HPDE6-E6E7 (cell line): Measurements from ENCODE around the gene CLDN10.
"Not testable (repeated sequence)": the region's sequence is repeated elsewhere in the genome, so short reads cannot be mapped to it uniquely, and the experiment has no call there.

Source experiments
- DNase-seq: peaks from one replicate; pipeline ENCODE4 v3.0.0; 2011; ENCODE audit warnings: missing footprints; ENCODE audit errors: extremely low spot score

CLDN10 gene

GRCh38 chr13:95541308-95541707 lies 11.2 kb upstream of the CLDN10 start:
- DNase-seq = no peak

DNA sequence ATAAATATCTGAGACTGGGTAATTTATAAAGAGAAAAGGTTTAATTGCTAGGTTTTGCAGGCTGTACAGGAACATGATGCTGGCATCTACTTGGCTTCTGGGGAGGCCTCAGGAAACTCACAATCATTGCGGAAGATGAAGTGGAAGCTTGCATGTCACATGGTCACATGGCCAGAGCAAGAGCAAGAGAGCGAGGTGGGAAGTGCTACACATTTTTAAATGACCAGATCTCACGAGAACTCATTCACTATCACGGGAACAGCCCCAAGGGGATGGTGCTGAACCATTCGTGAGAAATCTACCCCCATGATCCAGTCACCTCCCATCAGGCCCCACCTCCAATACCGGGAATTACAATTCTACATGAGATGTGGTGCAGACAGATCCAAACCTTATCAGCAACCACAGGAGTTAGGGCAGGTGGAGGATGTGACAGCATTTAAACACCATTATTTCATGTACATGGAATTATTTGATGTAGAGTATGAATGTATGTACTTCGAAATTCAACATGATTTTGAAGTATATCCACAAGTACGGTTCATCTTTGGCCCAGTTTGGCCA lies 10.5 kb upstream of the CLDN10 start:
- DNase-seq = no peak

DNA sequence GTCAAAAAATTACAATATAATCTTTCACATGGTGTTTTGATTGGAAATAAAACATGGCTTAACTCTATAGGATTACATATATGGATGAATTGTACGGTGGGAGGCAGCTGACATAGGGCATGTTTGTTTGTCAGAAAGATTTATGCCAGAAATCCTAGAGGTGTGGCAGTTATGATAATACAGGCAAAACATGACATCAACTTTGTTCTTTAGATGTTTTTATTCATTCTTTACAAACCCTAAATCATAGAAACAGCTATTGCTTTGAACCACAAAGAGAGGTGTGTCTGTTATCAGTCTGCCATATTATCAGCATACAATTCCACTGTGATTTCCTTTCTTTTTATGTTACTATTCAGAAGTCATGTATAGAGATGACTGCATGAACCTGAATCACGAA lies 8.2 kb upstream of the CLDN10 start:
- DNase-seq = no peak

DNA sequence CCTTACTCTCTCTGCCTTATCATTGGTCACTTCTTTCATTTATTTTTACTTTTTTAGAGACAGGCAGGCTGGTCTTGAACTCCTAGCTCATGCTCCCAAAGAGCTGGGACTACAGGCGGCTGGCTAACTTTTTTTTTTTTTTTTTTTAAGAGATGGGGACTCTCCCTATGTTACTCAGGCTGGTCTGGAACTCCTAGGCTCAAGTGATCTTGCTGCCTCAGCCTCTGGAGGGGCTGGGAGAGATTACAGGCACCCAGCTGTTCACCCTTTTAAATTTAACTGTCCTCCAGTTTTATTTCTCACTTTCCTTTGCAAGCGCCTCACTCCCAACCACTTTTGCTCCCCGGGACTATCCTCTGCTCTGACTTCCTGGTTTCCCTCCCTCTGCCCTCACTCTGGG lies 5.6 kb upstream of the CLDN10 start:
- no peak for DNase-seq

DNA sequence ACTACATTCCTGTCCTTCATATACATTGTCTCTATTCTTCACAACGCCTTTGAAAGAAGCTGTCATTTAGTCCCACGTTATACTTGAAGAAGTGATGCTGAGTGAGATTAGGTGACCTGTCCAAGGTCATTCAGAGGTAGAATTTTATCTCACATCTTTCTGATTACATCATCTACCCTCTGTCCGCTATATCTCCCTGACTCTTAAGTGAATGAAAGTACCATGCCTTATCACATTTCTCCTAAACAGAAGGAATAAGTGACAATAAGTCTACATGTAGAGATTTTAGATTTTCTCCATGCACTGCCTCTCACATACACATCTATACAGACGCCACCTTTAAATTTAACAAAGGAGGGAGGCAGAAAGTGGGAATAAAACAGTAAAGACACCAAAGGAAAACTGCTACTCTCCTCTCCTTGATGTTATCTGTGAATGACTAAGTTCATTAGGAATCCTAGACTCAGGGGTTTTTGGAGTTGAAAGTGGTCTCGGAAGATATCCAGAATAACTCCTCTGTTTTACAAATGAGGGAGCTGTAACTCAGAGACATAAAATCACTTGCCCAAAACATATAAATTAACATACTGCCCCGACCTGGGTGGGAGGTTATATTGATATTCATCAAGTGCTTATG lies 4.9 kb upstream of the CLDN10 start:
- no peak for DNase-seq

DNA sequence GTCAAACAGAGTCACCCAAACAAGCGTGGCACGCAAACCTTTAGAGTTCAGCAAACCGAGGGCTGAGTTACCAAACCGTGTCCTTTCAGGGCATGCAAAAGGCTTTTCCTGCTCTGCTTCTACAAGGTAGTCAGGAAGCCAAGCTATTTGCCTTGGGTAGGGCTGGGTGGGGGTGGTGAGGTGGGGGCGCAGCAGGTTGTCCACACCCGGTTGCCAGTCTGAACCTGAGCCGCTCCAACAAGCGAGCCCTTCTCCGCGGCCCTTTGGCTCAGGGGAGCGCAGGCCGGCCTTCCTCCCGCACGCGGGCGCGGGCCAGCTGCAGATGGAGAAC lies 347 bp upstream of the CLDN10 start:
- DNase-seq = no peak

DNA sequence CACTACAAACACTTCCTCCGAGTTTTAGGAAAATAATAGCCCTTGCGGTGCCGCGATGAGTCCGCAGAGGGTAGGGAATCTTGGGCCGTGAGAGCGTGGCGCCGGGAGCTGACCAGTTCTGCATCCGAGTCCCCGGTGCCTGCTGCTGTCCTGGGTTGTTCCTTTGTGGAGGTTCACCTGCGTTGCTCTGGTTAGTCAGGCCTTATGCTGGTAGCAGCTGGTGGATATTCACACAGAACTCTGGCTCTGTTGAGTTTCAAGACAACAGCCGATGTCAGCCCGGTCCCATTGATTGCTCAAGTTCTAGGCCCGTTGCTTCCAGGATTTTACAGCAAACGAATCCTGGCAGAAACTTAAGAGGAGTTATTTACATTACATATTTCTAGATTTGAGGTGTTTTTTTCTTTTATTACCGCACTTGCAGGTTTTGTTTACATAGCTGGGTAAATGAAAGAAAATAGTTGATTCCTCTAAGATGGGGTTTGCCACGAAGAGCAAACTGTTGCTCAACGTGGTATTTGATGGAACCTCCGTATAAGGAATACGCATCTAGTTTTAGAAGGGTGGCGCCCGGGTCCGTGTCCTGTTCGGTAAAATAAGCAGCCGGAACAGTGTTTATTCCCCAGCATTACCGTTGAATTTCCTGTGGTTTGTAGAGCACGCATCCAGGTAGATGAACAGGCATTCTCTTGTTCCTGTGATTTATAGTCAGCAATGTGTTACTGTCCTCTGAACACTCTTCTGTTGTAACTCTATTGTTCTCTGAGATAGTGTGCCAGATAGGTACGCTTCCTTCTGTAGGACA lies 1.3 kb downstream of the CLDN10 start:
- DNase-seq = no peak

GRCh38 chr13:95557013-95557412 lies 4.5 kb downstream of the CLDN10 start:
- no peak for DNase-seq

DNA sequence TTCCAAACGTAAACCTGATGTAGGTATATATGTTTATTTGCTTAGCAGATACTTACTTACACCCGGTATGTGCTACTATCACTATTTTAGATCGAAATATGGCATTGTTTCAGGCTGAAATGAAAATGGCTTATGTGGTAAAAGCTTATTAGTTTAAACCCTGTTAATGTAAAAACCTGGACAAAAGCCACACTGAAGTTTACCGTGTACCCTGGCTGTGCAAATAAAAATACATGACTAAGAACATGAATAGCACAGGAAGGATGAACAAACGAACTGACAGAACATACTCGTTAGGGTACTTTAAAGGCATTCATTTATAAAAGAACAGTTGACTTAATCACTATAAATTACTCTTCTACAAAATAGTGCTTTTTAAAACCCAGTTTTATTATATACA lies 6.6 kb downstream of the CLDN10 start:
- DNase-seq = no peak

DNA sequence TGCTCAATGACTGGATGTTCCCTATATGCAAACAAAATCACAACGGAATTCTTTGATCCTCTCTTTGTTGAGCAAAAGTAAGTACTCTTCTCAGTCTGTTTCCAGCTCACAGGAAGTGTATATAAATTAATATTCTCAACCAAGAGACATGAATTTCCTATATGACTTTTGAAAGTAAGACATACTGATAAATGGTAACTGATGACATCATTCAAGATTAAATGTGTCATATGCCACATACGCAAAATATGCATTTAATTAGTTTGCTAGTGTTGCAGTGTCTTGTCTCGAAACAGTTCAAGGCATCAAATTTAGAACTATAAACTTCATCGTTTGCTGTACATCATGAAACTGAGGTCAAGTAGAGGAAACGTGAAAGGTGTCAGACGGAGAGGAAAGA lies 7.9 kb downstream of the CLDN10 start:
- no peak for DNase-seq

DNA sequence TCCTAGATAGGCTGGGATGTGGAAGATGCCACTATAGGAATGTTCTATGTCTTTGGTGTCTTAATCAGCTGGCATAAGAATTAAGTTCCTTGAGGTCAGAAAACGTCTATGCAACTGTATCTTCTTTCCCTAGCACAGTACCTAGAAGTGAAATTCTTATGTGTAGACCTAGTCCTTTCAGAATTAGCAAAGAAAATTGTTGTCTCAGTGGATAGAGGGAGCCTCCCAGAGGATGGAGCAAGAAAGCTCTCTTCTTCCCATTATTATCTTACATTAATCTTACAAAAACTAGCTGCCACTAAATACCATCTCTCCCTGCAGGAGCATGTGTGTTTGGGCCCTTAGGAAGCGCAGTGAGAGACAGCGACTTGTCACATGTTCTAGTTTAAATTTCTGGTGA lies 11.6 kb downstream of the CLDN10 start:
- DNase-seq = no peak

- DNase-seq = peak; percentile 73
Observed at GRCh38 chr13:95564733-95565291, 12.3 kb downstream of the CLDN10 start.

DNA sequence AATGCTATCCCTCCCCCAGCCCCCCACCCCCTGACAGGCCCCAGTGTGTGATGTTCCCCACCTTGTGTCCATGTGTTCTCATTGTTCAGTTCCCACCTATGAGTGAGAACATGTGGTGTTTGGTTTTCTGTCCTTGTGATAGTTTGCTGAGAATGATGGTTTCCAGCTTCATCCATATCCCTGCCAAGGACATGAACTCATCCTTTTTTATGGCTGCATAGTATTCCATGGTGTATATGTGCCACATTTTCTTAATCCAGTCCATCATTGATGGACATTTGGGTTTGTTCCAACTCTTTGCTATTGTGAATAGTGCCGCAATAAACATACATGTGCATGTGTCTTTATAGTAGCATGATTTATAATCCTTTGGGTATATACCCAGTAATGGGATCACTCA lies 13.2 kb downstream of the CLDN10 start:
- DNase-seq = not testable (repeated sequence)

DNA sequence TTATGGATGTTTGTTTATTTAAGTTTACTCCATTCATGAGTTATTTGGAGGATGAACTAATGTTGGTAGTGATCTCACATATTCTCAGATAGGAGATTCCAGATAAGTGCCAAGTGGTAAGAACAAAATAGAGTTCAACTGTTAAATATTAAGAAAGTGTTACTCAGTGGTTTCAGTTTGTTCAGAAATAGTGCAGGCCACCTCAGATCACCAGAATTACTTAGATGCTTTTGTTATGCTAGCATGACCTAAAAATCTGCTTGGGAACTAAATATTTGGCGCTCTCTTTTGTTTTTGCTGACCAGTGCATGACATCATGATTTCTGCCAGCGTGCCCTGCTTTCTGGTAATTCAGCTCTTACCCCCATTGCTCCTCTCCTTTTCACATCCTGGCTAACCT lies 15.6 kb downstream of the CLDN10 start:
- DNase-seq = no peak

DNA sequence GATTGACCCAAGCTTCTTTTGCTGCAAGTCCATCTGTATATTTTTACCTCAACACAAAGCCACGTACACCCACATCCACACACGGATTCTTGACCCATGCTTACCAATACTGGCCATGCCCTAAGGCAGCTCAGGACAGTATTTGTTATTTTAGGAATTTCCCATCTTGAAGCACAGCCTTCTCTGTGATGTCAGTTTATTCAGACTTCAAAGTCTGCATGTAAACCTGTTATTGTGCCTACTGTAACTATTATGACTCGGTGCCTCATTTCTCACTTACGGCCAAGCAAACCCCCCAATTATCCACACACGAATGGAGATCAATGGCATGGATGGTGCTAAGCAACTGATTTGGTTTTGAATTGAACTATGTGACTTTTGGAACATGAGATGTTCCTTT lies 17.5 kb downstream of the CLDN10 start:
- no peak for DNase-seq

DNA sequence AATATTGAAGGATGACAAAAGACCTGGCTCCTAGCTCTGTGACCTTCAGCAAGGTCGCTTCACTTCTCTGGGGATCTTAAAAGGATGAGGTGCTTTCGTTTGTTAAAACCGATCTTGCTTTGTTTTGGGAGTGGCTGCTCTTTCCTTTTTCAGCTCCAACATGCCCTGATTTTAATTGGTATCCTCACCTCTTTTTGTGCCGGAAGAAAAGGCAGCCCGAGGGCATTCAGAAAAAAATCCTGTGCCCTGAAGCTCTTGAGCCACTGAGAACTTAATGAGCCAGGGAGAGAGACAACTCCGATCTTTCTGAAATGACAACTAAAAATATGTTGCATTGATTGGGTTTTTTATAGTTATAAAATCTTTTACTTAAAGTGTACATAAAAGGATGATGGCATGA lies 19.4 kb downstream of the CLDN10 start:
- no peak for DNase-seq

DNA sequence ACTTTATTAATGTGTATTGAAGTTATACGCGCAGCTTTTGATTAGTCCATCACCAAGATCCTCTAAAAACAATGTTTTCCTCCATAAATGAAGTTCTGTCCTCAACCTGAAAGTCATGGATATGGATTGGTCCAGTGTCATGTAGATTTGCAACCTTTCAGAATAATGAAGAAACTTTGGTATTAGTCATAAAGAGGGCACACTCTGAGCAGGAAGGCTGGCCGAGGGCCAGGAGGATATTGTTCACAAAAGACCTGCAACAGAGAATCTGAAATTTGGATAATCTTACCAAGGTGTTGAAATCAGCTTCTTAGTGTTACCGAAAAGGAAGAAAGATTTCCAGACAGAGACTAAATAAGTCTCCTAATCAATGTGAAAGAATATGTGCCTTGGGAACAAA lies 20.7 kb downstream of the CLDN10 start:
- peak; percentile 54 for DNase-seq

- DNase-seq = no peak
Observed at GRCh38 chr13:95579303-95579702, 26.8 kb downstream of the CLDN10 start.

DNA sequence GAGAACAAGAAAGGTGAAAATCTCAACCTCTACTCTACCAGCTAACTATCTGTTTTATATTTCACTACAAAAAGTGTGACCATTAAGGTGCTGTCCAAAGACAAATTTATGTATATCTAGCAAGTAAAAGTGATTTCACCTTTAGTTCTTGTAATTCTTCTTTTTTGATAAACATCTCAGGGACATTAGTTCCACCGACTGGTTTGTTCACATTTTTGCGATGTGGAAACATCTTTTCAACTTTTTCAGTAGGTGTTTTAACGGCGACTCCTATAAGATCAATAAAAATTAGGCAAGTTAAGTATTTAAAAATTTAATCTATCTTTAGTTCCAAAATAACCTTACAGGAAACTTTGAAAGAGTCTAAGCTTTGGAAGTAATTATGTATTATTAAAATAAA lies 33.3 kb downstream of the CLDN10 start:
- no peak for DNase-seq

- no peak for DNase-seq
Observed at GRCh38 chr13:95588134-95588533, 35.6 kb downstream of the CLDN10 start.

- DNase-seq = no peak
Observed at GRCh38 chr13:95588721-95589120, 36.2 kb downstream of the CLDN10 start.

DNA sequence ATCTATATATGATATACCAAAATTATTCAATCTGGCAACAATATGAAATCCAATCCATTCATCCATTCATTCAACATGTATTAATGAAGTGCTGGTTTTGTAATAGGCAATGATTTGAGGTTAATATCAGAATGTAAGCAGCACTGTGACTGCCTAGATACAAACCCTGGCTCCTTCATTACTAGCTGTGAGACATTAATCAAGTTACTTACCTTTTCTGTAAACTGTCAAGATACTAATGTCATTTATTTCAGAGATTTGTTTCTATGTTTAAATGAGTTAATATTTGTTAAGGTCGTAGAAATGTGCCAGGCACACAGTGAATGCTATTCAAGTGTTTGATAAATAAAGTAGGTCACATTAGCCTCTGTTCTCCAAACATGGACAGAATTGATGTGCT lies 40.9 kb downstream of the CLDN10 start:
- DNase-seq = no peak

DNA sequence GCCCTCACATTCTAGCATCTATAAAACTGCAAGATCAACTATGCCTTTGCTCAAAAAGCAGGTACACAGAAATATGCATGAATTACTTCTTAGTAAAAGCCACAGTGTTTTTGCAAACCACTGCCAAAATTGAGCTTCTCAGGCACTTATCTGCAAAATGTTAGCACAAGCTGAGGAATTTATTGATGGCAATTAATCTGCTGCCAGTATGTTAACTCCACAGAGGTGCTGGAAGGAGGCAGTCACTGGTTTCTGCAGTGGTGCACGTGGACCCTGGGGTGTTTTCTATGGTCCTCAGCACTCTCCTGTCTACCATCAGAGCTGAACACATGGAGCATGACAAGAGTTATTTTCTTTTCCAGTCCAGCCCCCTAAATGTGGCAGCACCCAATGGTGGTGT lies 44.2 kb downstream of the CLDN10 start:
- no peak for DNase-seq
